Left ventricle myocardium superior (tissue), 1 donor: Measurements from ENCODE around the gene ROR1. TPM values are rescaled to one million over a fixed set of nuclear protein-coding genes. Genes with fewer than 3 reads are reported as not detected.

Experiments
- ATAC-seq: fragments of 200-7000 bp; cut with Tn5 transposase; one replicate; pipeline ENCODE4 v1.9.1; 2020; ENCODE audit warnings: mild to moderate bottlenecking, moderate library complexity
- DNase-seq: peaks from one replicate; pipeline ENCODE4 v3.0.0-alpha.2; 2020
- intact Hi-C: fragments of 100-400 bp; cut with micrococcal nuclease; formaldehyde crosslinking; loops from one replicate; pipeline ENCODE4 v1.11.0; 2022
- total RNA-seq: library from RNA; stranded (reverse); fragmentation: NEBNext Ultra II Directional; extraction: Animal tissue kit (Norgen Biotek cat#: 25700); gene quantifications from one replicate; pipeline ENCODE4 v1.2.1, GENCODE V29; 2021
- donor health status: DM: no; HTN: yes; CAD: no; lungs with severe emphysema.

Gene ROR1
- total RNA-seq, 1 donor from 2014 or later, result 9.0 TPM

DNA sequence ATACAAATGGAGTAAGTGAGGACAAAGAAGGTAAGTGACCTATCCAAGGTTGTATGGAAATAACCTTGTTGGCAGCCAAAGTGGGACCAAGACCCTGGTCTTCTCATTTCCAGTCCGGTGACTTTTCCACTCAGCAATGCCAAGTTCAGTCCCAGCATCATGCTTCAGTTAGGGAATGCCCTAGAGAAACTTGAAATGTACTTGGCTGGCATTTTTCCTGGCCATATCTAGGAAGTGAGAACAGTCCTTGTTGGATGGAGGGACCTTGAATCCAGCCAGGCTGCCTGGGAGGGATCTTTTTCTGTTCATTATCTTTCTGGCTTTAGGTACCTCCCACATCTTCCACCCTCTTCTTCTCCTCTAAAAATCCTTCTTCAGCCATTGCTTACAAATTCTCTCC lies 352.8 kb downstream of the ROR1 start:
- DNase-seq (no peak), ATAC-seq (peak; percentile 53)
- intact Hi-C loops, result no loop called here

DNA sequence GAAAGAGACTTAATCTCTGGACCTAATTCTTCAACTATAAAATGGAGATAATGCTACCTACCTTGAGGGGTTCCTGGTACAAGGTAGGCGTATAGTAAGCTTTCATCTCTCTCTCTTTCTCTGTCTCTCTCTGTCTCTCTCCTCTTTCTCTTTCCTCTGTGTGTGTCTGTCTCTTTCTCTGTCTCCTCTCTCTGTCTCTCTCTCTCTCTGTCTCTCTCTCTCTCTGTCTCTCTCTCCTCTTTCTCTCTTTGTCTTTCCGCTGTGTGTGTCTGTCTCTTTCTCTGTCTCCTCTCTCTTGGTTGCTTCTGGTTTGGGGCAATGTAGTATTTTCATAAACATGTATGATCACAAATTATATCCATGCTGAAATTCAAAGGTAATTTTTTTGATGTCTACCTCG lies 353.5 kb downstream of the ROR1 start:
- no peak for ATAC-seq
- intact Hi-C loops, result no loop called here

DNA sequence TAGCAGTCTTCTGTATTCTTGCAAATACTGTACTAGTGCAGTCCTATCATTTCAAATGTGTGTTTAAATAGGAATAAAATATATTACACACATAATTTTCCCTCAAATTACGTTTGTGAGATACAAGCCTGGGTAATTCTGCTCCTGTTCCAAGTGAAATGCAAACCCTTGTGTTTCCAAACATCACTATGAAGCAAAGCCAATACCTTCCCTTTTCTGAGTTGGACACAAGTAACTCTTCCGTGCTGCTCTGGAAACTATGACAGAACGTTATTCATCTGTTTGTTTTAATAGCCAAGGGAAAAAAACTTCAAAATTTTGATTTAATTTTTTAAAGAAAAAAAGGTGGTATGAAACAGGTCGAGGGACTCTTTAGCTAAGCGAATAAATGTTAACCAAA lies 355.9 kb downstream of the ROR1 start:
- ATAC-seq (no peak), DNase-seq (no peak)
- intact Hi-C loops, result loop anchor here (10.0 kb wide), 1 partner anchor 355 kb away; the partner anchor contains the start of gene ROR1

More for the DNA sequence above, 353.5 kb downstream of the ROR1 start:
- DNase-seq, result no peak

DNA sequence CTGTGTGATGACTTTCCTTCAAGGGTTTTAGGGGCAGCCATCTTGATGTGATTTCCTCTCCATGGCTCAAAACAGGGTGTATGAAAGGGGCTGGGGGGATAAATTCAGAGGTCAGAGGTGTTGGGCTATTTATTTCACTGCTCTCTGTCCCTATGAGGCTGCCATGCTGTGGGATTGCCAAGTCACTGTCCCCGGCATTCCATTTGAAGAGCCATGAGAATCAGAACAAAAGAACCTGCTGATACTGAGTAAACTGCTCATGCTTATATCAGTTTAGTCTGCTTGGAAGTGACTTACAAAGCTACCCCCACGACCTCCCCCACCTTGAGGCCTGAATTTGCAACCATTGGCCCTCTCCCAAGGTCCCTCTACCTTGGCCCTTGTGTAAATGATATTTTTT lies 357.3 kb downstream of the ROR1 start:
- intact Hi-C loops, result loop anchor here (10.0 kb wide), 1 partner anchor 356 kb away; the partner anchor contains the start of gene ROR1
- ATAC-seq (peak; percentile 70), DNase-seq (no peak)

DNA sequence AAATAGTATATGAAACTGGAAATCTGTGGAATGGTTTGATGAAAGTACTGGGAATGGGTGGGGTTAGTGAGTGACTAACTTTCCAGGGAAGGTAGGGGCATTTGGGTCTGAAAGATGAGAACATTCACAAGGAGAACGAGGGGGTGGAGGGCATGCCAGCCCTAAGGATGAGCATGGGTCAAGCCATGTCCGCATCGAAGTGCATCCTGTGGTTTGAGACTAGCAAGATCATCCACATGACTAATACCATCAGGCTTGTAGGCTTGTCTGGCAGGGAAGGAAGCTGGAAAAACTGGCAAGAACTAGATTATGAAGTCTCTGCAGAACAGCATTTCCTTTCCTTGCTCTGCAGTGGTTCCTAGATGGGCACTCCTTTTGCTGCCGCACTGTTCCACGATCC lies 359.2 kb downstream of the ROR1 start:
- ATAC-seq (no peak), DNase-seq (no peak)
- intact Hi-C loops, result loop anchor here (10.0 kb wide), 1 partner anchor 358 kb away; the partner anchor contains the start of gene ROR1

DNA sequence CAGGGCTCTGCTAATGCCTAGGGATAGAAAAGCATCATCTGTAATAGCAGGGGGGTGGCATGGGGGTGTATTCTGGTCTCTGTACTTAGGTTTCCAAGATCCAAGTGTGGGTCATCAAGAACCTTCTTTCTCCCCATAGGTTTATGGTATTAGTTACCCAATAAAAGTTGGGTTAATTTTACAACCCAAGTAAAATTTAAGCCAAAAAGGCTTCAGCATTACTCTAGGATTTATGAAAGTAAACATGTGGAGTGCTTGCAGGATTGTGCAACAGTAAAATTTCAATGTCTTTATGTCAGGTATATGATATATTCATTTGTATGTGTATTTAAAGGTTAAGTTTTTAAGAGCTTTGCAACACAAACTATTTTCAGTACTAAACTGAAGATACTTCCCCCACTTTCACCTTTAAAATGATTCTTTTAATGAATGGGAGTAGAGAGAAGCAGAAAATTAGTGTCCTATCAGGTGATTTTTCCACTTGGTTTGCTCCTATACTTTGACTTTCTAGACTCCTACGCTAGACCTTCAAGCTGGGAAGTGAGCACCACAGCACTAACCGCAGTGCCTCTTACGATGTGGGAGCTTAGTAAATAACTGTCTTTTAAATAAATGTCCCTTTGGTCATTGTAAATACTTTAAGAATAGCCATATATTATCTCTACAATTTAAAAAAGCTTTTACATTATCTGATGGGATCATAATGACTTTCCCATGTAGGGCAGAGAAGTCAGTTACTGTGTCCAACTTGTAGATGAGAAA lies 361.8 kb downstream of the ROR1 start:
- DNase-seq (no peak), ATAC-seq (no peak)
- intact Hi-C loops, result loop anchor here (5.0 to 10.0 kb wide), 2 partner anchors 361 to 443 kb away; partner anchors contain the start of gene ROR1

DNA sequence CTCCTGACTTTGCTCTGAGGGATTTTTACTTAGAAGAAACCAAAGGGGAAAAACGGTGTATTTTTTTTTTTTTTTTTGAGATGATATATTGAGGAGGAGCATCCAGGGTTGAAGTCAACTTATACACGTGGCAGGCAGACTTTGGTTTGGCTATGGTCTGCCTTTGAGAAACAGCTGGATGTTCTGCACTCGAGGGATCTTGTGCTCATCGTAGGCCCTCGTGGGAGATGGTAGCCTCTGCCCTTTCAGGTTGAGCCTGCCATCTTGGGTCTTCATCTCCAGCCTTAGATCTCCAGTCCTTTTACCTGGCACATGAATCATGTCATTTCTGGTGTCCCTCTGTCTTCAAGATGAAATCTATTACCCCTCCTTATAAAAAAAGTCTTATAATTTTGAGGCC lies 362.5 kb downstream of the ROR1 start:
- intact Hi-C loops, result loop anchor here (5.0 to 10.0 kb wide), 2 partner anchors 361 to 444 kb away; partner anchors contain the start of gene ROR1
- peak; percentile 9 for ATAC-seq
- no peak for DNase-seq

DNA sequence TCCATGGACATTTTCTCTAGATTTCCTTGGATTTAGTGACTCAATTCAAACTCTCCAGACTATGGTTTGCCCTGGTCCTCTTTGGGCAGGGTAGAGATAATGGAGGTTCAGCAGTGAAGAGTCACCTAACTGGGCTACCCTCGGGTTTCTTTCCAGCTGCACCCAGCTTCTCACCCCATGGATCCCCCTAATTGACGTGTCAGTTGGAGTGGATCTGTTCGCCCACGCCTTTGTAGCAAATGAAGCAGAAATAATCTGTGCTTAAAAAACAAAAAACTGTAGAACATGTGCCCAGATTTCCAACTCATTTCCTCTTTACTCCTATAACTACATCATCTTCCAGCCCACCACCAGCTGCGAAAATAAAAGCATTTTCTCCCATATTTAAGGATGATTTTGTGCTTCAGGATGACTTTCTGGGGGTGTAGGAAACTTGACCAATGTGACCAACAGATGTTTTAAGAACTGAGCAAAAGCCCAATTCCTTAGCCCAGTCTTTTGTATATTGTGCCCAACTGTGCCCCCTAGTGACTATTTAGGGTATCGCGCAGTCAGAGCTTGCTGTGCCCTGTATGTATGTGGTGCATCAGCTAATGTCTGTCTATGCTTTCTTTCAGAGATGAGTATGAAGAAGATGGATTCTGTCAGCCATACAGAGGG lies 363.1 kb downstream of the ROR1 start:
- DNase-seq (peak; percentile 79), ATAC-seq (peak; percentile 90)

DNA sequence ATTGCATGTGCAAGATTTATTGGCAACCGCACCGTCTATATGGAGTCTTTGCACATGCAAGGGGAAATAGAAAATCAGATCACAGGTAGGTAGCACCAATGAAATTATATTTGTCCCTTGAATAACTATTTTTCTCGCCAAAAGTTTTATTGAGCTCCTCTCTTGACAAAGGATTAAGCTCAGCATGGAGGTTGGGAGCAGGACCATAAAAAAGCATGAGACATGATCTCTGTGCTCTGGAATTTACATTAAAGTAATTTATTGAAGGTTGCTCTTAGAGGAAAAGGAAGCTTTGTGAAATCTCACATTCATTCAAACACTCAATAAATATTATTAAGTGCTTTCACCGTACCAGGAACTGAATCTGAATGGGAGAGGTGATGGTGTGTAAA lies 363.6 kb downstream of the ROR1 start:
- intact Hi-C loops, result loop anchor here (5.0 to 10.0 kb wide), 2 partner anchors 363 to 445 kb away; partner anchors contain the start of gene ROR1
- ATAC-seq, result no peak
- DNase-seq, result no peak

More for the DNA sequence above, 363.1 kb downstream of the ROR1 start:
- intact Hi-C loops, result loop anchor here (5.0 to 10.0 kb wide), 2 partner anchors 362 to 445 kb away; partner anchors contain the start of gene ROR1

DNA sequence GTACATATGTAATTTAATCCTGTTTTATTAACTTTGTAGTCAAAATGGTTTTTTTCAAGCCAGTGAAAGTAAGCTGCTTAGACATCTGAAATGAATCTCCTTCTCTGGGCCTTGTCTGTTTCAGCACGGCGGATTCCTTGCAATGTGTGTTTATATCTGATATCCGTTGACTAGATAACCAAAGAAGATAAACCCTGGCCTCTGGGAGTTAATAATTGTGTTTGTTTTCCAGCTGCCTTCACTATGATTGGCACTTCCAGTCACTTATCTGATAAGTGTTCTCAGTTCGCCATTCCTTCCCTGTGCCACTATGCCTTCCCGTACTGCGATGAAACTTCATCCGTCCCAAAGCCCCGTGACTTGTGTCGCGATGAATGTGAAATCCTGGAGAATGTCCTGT lies 366.1 kb downstream of the ROR1 start:
- ATAC-seq, result no peak
- intact Hi-C loops, result loop anchor here (5.0 to 10.0 kb wide), 2 partner anchors 365 to 448 kb away; partner anchors contain the start of gene ROR1
- no peak for DNase-seq

DNA sequence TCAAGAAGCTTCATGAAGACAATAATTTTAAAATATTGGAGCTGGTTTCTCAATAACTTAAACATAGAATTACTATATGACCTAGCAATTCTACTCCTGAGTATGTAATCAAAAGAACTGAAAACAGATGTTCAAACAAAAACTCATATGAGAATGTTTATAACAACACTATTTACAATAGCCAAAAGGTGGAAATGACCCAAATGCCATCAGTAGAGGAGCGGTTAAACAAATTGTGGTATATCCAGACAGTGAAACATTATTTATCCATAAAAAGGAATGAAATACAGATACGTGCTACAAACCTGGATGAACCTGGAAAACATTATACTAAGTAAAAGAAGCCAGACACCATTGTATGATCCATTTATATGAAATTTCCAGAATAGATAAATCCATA lies 366.8 kb downstream of the ROR1 start:
- intact Hi-C loops, result no loop called here
- no peak for DNase-seq
- ATAC-seq, result no peak

DNA sequence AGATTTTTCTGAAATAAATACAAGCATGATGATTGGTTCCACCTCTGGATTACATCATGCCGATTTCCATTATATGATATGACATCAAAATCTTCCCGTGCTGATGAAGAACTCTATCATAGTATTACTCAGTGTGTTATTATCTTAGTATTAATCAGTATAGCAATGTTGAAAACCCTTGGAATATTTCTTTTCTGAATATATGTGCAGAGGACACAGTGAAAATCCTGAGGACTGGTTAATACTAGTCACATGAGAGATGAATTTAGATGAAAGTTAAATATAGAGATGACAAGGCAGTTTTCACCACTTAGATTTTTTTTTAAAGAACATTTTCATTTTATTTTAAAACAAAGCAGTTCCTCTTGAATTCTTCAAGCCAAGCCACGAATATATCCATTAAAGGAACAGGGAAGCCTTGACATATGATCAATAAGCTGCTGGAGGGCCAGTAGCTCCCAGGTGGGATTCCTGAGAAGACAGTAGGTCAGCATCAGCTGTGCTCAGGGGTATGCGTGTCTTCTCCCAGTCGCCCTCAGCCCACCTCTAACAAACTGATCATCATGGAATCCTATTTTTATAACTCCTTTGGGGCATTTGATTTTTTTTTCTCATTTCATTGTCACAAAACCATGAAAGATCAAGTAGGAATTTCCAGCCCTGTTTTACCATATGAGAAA lies 373.4 kb downstream of the ROR1 start:
- intact Hi-C loops, result no loop called here
- DNase-seq, result no peak
- ATAC-seq, result no peak

DNA sequence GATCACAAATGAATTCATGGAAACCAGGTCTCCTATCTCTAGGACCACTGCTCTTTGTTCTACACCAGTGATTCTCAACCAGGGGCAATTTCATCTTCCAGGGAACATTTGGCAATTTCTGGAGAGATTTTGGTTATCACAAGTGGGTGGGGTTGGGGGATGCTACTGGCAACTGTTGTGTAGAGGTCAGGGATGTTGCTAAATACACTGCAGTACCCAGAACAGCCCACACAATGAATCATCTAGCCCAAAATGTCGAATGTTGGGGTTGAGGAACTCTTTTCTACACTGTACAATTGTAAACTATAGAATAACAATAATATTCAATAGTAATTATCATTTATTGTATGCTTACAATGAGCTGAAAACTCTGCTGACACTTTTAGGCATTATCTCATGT lies 373.9 kb downstream of the ROR1 start:
- intact Hi-C loops, result no loop called here
- ATAC-seq (no peak), DNase-seq (no peak)

DNA sequence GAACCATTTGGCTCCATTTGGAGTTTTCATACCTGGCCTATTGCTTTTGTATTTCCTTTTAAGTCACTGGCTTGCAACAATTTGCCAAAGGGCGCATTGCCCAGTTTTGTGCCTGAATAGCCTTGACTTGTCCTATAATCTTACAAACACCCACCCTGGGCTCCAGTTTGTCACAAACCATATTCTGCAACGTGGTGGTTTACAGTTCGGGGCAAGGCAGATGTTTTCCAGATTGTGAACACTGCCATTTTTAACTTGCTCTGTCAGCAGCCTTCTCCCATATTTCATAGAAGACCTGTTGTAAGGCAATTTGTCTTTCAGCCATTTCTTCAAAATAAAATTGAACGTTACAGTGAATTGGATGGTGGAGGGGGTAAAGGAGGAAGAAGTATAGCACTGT lies 376.4 kb downstream of the ROR1 start:
- intact Hi-C loops, result no loop called here
- ATAC-seq, result no peak
- no peak for DNase-seq

DNA sequence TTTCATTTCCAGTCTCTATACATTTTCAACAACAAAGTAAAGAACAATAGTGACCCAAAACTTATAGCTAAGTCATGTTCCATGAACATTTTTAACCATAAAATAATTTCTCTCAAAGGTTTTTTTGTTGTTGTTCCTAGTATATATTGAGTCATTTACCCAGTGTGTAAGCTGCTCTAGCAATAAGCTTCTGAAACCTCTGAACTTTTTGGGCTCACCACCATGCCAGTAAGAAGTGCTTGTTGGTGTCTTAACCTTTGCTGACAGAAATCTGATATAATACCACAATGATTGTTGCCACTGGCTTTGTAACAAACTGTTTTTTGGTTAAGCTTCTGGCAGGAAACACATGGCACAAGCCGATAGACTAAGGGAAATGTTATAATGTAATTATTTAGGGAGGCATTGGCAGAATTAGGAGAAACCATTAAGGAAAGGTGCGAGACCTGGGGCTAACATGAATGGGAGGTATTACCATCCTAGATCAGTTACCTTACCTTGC lies 377.0 kb downstream of the ROR1 start:
- intact Hi-C loops, result no loop called here
- ATAC-seq, result no peak

DNA sequence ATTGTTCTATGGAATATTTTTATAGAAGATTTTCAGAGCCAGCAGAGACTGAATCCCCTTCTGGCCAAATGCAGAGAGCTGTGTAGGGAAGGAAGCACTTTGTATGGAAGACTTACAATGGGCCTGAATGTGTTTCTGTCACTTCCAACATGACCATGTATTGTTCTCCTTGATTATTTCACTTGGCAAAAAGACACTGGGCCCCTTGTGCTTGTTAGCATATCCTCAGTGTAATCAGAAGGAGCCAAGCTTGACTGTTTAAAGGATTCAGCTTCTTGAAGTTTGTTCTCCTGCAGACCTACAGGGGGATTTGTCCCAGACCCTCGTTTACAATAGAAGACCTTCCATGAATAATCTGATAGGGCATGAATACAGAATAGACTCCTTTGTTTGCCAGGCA lies 381.5 kb downstream of the ROR1 start:
- DNase-seq (no peak), ATAC-seq (no peak)
- intact Hi-C loops, result no loop called here

More for the DNA sequence above, 377.0 kb downstream of the ROR1 start:
- DNase-seq, result no peak

DNA sequence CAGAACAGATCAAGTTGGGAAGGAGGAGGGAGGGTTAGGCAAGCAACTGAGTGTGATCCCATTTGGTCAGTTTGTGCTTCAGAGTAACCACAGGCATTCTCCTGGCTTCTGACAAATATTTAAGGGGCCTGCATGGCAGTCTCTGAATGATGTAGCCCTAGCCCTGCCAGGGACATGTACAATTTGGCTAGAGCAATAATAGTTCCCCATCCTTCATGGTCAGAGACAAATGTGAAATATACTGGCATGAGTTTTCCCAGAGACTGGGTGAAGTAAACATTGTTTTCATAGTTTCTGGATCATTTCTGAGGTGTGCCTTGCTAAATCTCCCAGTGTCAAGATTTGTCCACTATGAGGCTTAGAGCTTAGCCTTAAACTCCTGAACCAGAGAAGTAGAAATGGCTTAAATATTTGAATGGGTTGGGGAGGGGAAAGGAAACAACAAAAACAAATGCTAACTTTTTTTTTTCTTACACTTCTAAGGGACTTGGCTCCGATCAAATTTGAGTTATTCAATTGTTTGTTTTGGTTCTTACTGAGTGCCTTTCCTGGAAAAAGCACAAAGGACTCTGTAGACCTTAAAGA lies 387.6 kb downstream of the ROR1 start:
- DNase-seq (no peak), ATAC-seq (no peak)
- intact Hi-C loops, result no loop called here

DNA sequence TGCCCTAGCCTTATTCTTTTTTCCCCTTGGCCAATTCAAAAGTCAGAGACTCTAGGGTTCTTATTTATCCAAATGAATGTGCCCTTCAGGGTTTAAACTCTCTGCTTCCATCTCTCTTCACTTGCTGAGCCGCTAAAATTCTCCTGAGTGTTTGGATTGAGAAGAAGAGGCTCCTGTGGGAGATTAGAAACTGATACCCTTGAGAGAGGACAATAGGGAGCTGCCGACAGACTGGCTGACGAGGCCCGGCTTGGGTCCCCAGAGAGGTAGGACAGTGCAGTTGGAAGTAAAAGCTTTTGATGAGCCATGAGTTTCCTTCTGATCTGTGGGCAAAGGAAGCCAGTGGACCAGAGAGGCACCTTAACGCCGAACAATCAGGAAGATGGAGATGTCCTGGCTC lies 388.3 kb downstream of the ROR1 start:
- intact Hi-C loops, result no loop called here
- no peak for ATAC-seq
- DNase-seq, result no peak

DNA sequence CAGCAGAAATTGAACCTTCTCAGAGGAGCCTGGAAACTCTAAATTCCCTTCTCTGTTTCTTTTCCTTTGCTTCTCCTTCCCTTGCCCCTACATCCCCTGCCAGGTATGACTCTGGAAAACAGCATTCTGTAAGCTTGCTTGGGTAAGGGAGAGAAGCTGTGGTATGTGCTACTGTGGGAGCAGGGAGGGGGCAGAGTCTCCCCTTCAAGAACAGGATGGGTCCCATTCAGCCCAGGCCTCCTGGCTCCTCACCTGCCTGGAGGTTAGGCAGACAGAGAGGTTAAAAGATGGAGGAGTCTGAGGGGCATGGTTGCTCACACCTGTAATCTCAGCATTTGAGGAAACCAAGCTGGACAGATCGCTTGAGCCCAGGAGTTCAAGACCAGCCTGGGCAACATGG lies 389.0 kb downstream of the ROR1 start:
- DNase-seq, result no peak
- no peak for ATAC-seq
- intact Hi-C loops, result no loop called here
